Measurements from ENCODE around the gene TRIM54. TPM values are rescaled to one million over a fixed set of nuclear protein-coding genes. Genes with fewer than 3 reads are reported as not detected.

Gene TRIM54
- total RNA-seq = not detected in 2 replicates
- not detected in 2 replicates for polyA plus RNA-seq

GRCh38 chr2:27281855-27282559, at the start of gene TRIM54:
Gene TRIM54, plus strand, starts transcription at chr2:27282429. Its CDS starts 303 bp downstream, at chr2:27282732.
- no peak within 1 kb of the TSS for H2AFZ ChIP-seq
- H3K4me2 ChIP-seq = no peak within 1 kb of the TSS

GRCh38 chr2:27233341-27233740, 48.9 kb upstream of the TRIM54 start:
- WGBS (ENCODE audit: low lambda C conversion rate, missing lambda C conversion rate) = 95% methylated on average over 14 of the region's 14 CpGs
- Histone ChIP-seq H3K36me3 (replicated peaks; ENCODE audit: insufficient read depth, low read depth) (no peaks in the 10 kb centered on the region), H3K79me2 (no peaks in the 10 kb centered on the region)

More at GRCh38 chr2:27281855-27282559, at the start of gene TRIM54:
- DNase-seq (ENCODE audit: low spot score) = no peak
- Histone ChIP-seq H3K9me2 (replicated peaks; ENCODE audit: insufficient read depth) (no peaks in the 10 kb centered on the region), H3K4me3 (no peak within 1 kb of the TSS), H3K79me2 (no peaks in the 10 kb centered on the region), H4K20me1 (ENCODE audit: insufficient read depth, poor library complexity, severe bottlenecking) (no peaks in the 10 kb centered on the region), H3K4me1 (ENCODE audit: insufficient read depth) (no peaks in the 10 kb centered on the region), H3K36me3 (replicated peaks; ENCODE audit: insufficient read depth, low read depth) (no peaks in the 10 kb centered on the region), H3K9me3 (ENCODE audit: low read depth) (no peaks in the 10 kb centered on the region), H3K27me3 (peaks cover 17% of the 10 kb centered on the region), H3K27ac (no peak within 1 kb of the TSS)
- TF ChIP-seq EZH2phosphoT487 (IDR thresholded peaks at IDR 0.05; ENCODE audit: low read depth, severe bottlenecking, unreplicated experiment) (no peak), EZH2 (IDR thresholded peaks at IDR 0.05; ENCODE audit: borderline replicate concordance) (no peak)
- TF ChIP-seq, protein P1, sequence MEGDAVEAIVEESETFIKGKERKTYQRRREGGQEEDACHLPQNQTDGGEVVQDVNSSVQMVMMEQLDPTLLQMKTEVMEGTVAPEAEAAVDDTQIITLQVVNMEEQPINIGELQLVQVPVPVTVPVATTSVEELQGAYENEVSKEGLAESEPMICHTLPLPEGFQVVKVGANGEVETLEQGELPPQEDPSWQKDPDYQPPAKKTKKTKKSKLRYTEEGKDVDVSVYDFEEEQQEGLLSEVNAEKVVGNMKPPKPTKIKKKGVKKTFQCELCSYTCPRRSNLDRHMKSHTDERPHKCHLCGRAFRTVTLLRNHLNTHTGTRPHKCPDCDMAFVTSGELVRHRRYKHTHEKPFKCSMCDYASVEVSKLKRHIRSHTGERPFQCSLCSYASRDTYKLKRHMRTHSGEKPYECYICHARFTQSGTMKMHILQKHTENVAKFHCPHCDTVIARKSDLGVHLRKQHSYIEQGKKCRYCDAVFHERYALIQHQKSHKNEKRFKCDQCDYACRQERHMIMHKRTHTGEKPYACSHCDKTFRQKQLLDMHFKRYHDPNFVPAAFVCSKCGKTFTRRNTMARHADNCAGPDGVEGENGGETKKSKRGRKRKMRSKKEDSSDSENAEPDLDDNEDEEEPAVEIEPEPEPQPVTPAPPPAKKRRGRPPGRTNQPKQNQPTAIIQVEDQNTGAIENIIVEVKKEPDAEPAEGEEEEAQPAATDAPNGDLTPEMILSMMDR (IDR thresholded peaks at IDR 0.05; ENCODE audit: poor library complexity) = no peak
- WGBS (ENCODE audit: low lambda C conversion rate, missing lambda C conversion rate) = 75% methylated on average over 5 of the region's 5 CpGs

DNA sequence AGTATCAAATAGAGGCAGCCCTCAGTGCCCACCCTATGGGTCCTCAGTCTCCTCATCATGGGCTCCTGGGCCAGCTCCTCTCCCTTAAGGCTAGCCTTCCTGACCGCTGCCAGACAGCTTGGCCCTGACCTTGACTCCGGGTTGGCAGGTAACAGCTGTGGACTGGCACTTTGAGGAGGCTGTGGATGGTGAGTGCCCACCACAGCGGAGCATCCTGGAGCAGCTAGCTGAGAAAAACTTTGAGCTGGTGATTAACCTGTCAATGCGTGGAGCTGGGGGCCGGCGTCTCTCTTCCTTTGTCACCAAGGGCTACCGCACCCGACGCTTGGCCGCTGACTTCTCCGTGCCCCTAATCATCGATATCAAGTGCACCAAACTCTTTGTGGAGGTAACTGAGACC, 46.1 kb upstream of the TRIM54 start:
- no peaks in the 10 kb centered on the region for H3K9me3 ChIP-seq (ENCODE audit: low read depth)
- no peaks in the 10 kb centered on the region for H3K79me2 ChIP-seq
- no peak for DNase-seq (ENCODE audit: low spot score)
- no peaks in the 10 kb centered on the region for H3K36me3 ChIP-seq (replicated peaks; ENCODE audit: insufficient read depth, low read depth)
- no peaks in the 10 kb centered on the region for H3K9me2 ChIP-seq (replicated peaks; ENCODE audit: insufficient read depth)
- no peak overlapping the region for H3K4me2 ChIP-seq
- no peaks in the 10 kb centered on the region for H3K27me3 ChIP-seq
- 96% methylated on average over 12 of the region's 12 CpGs for WGBS (ENCODE audit: low lambda C conversion rate, missing lambda C conversion rate)
- no peaks in the 10 kb centered on the region for H4K20me1 ChIP-seq (ENCODE audit: insufficient read depth, poor library complexity, severe bottlenecking)
- H3K4me3 ChIP-seq = no peak overlapping the region
- no peaks in the 10 kb centered on the region for H3K4me1 ChIP-seq (ENCODE audit: insufficient read depth)
- TF ChIP-seq EZH2 (IDR thresholded peaks at IDR 0.05; ENCODE audit: borderline replicate concordance) = no peak
- TF ChIP-seq, protein P1 (IDR thresholded peaks at IDR 0.05; ENCODE audit: poor library complexity) = no peak
- no peak for TF ChIP-seq EZH2phosphoT487 (IDR thresholded peaks at IDR 0.05; ENCODE audit: low read depth, severe bottlenecking, unreplicated experiment)
- H3K27ac ChIP-seq = no peak overlapping the region
- H2AFZ ChIP-seq = no peak overlapping the region

More at GRCh38 chr2:27233341-27233740, 48.9 kb upstream of the TRIM54 start:
- no peaks in the 10 kb centered on the region for H4K20me1 ChIP-seq (ENCODE audit: insufficient read depth, poor library complexity, severe bottlenecking)
- H3K4me3 ChIP-seq = no peak overlapping the region
- no peak for DNase-seq (ENCODE audit: low spot score)
- H3K27me3 ChIP-seq = no peaks in the 10 kb centered on the region
- H3K4me2 ChIP-seq = no peak overlapping the region
- H3K9me3 ChIP-seq (ENCODE audit: low read depth) = no peaks in the 10 kb centered on the region
- H3K4me1 ChIP-seq (ENCODE audit: insufficient read depth) = no peaks in the 10 kb centered on the region
- H3K9me2 ChIP-seq (replicated peaks; ENCODE audit: insufficient read depth) = no peaks in the 10 kb centered on the region
- H2AFZ ChIP-seq = no peak overlapping the region
- H3K27ac ChIP-seq = no peak overlapping the region
- TF ChIP-seq EZH2 (IDR thresholded peaks at IDR 0.05; ENCODE audit: borderline replicate concordance) (no peak), EZH2phosphoT487 (IDR thresholded peaks at IDR 0.05; ENCODE audit: low read depth, severe bottlenecking, unreplicated experiment) (no peak)
- TF ChIP-seq, protein P1 (IDR thresholded peaks at IDR 0.05; ENCODE audit: poor library complexity) = no peak
